HG02798 (cell line): ENCODE data around the gene CACNA2D3.

Experiments used
- ATAC-seq: cut with Tn5 transposase; IDR thresholded peaks from one replicate; pipeline ENCODE4 v1.9.1; 2021; ENCODE audit warnings: mild to moderate bottlenecking; ENCODE audit not compliant: unreplicated experiment, poor library complexity

Gene CACNA2D3

GRCh38 chr3:54356261-54357045, 234.1 kb downstream of the CACNA2D3 start:
- ATAC-seq: no peak

GRCh38 chr3:54357301-54357700, 234.9 kb downstream of the CACNA2D3 start:
- ATAC-seq: no peak

GRCh38 chr3:54358316-54358715, 236.0 kb downstream of the CACNA2D3 start:
- ATAC-seq: no peak

GRCh38 chr3:54358969-54359694, 236.8 kb downstream of the CACNA2D3 start:
- ATAC-seq: no peak

- ATAC-seq: no peak
Measured at GRCh38 chr3:54360320-54360719, 238.0 kb downstream of the CACNA2D3 start.

- no peak for ATAC-seq
Measured at GRCh38 chr3:54361746-54362283, 239.5 kb downstream of the CACNA2D3 start.

- no peak for ATAC-seq
Measured at GRCh38 chr3:54366007-54366750, 243.8 kb downstream of the CACNA2D3 start.

- ATAC-seq: no peak
Measured at GRCh38 chr3:54366839-54367238, 244.5 kb downstream of the CACNA2D3 start.

GRCh38 chr3:54372232-54372631, 249.9 kb downstream of the CACNA2D3 start:
- ATAC-seq: no peak

- peak; percentile 43 for ATAC-seq
Measured at GRCh38 chr3:54374214-54374852, 252.0 kb downstream of the CACNA2D3 start.

- no peak for ATAC-seq
Measured at GRCh38 chr3:54376142-54376807, 253.9 kb downstream of the CACNA2D3 start.

- no peak for ATAC-seq
Measured at GRCh38 chr3:54376939-54377578, 254.7 kb downstream of the CACNA2D3 start.

GRCh38 chr3:54378184-54378583, 255.8 kb downstream of the CACNA2D3 start:
- no peak for ATAC-seq

GRCh38 chr3:54384279-54384678, 261.9 kb downstream of the CACNA2D3 start:
- ATAC-seq: no peak

- ATAC-seq: no peak
Measured at GRCh38 chr3:54390582-54390981, 268.2 kb downstream of the CACNA2D3 start.

GRCh38 chr3:54393150-54393549, 270.8 kb downstream of the CACNA2D3 start:
- ATAC-seq: no peak

- ATAC-seq: no peak
Measured at GRCh38 chr3:54408328-54408727, 286.0 kb downstream of the CACNA2D3 start.

- ATAC-seq: no peak
Measured at GRCh38 chr3:54421943-54422342, 299.6 kb downstream of the CACNA2D3 start.

- ATAC-seq: no peak
Measured at GRCh38 chr3:54424292-54424691, 301.9 kb downstream of the CACNA2D3 start.
